Aorta (tissue), 5 donors: ENCODE results near the gene GPN1. TPM values are rescaled to one million over a fixed set of nuclear protein-coding genes. Genes with fewer than 3 reads are reported as not detected.
"Not testable (repeated sequence)": the region's sequence is repeated elsewhere in the genome, so short reads cannot be mapped to it uniquely, and the experiment has no call there.

Experiments
- ATAC-seq: fragments of 200-7000 bp; cut with Tn5 transposase; one replicate; pipeline ENCODE4 v1.9.1; 2022; ENCODE audit warnings: moderate library complexity; ENCODE audit not compliant: low FRiP score
- DNase-seq, 2 donors: peaks; one replicate each; pipeline ENCODE4 v3.0.0-alpha.2; 2020
- H3K27ac ChIP-seq, 2 donors: one replicate each; pipeline ENCODE4 v1.5.1; 2013; ENCODE audit warnings: low read length in 2 of 2, mild to moderate bottlenecking in 2 of 2, moderate library complexity in 2 of 2, control low read depth in 1 of 2, inconsistent platforms in 1 of 2, low read depth in 1 of 2
- H3K27me3 ChIP-seq, 2 donors: one replicate each; pipeline ENCODE4 v1.6.1; 2013; ENCODE audit warnings: control low read depth in 1 of 2, low read length in 1 of 2, mild to moderate bottlenecking in 1 of 2, moderate library complexity in 1 of 2; ENCODE audit not compliant: insufficient read depth in 2 of 2, control insufficient read depth in 1 of 2
- H3K36me3 ChIP-seq, 2 donors: one replicate each; pipeline ENCODE4 v1.6.1; 2013; ENCODE audit warnings: control low read depth in 1 of 2, low read length in 1 of 2, mild to moderate bottlenecking in 1 of 2; ENCODE audit not compliant: insufficient read depth in 2 of 2, control insufficient read depth in 1 of 2
- H3K4me1 ChIP-seq, 2 donors: one replicate each; pipeline ENCODE4 v1.6.1; 2013; ENCODE audit warnings: low read length in 2 of 2, control low read depth in 1 of 2, mild to moderate bottlenecking in 1 of 2, moderate library complexity in 1 of 2; ENCODE audit not compliant: insufficient read depth in 2 of 2, control insufficient read depth in 1 of 2
- H3K4me3 ChIP-seq, 2 donors: one replicate each; pipeline ENCODE4 v1.5.1; 2013; ENCODE audit warnings: low read length in 2 of 2, control low read depth in 1 of 2, mild to moderate bottlenecking in 1 of 2
- H3K9me3 ChIP-seq: one replicate; pipeline ENCODE4 v1.6.1; 2013; ENCODE audit warnings: mild to moderate bottlenecking, low read length; ENCODE audit not compliant: control insufficient read depth
- WGBS, 2 donors: extraction: QIAGEN DNeasy Blood & Tissue Kit; methylation state at CpG; one replicate each; pipeline ENCODE4 v1.1.7; 2013; 5-methylcytosine and 5-hydroxymethylcytosine counted together
- intact Hi-C, 2 donors: fragments of 100-400 bp; cut with DNase I; formaldehyde crosslinking; loops; one replicate each; pipeline versions ENCODE4 v1.14.2 to v1.15.0; 2022
- polyA plus RNA-seq, 2 donors: library from polyadenylated mRNA; stranded (reverse); fragments of 200-250 nt; gene quantifications; one replicate each; pipeline ENCODE4 v1.2.3, GENCODE V29; 2013
- total RNA-seq, 2 donors: library from RNA; stranded (reverse); fragmentation: NEBNext Ultra II Directional; extraction: Animal tissue kit (Norgen Biotek cat#: 25700); gene quantifications; one replicate each; pipeline ENCODE4 v1.2.1, GENCODE V29; 2021
- donor health status: healthy with polysubstance abuse.
- donor health status: Bipolar disorder and iron deficiency.
- donor health status: DM: no; HTN: no; CAD: no.
- donor health status: DM: no; HTN: no; CAD: no.
- donor health status: DM: yes; HTN: yes; CAD: no.

Gene GPN1
- total and polyA plus RNA-seq, 4 donors: 16.4 to 24.8 (median 21.2) TPM

- no peaks in the 10 kb centered on the region for H3K9me3 ChIP-seq
- H3K36me3 ChIP-seq: no peaks in the 10 kb centered on the region
- DNase-seq: no peak
- H3K4me1 ChIP-seq: peaks cover 0 to 3% of the 10 kb centered on the region in 2 donors
- H3K4me3 ChIP-seq: no peak overlapping the region
- H3K27me3 ChIP-seq: no peaks in the 10 kb centered on the region
- intact Hi-C loops: loop anchor here in 1 of 2 donors (10.0 kb wide), 1 partner anchor 94 kb away; the partner anchor contains the start of genes FNDC4 and GCKR
- 96 to 99% methylated on average over 2 of the region's 2 CpGs for WGBS, 2 donors
- no peak for ATAC-seq
- H3K27ac ChIP-seq: no peak overlapping the region
Observed at GRCh38 chr2:27588308-27588707, 40.5 kb upstream of the GPN1 start.

GRCh38 chr2:27591745-27592144 lies 37.1 kb upstream of the GPN1 start:
- intact Hi-C loops: no loop called here

DNA sequence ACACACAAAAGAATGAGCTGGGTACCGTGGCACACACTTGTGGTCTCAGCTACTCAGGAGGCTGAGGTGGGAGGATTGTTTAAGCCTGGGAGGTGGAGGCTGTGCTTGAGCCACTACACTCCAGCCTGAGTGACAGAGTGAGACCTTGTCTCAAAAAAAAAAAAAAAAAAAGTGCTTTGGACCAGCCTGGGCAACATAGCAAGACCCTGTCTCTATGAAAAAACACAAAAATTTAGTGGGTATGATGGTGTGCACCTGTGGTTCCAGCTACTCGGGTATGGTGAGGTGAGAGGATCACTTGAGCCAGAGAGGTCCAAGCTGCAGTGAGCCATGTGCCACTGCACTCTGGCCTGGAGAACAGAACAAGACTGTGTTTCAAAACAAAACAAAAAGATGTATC lies 35.6 kb upstream of the GPN1 start:
- H3K4me3 ChIP-seq: no peak overlapping the region
- no peaks in the 10 kb centered on the region for H3K4me1 ChIP-seq
- no peaks in the 10 kb centered on the region for H3K27me3 ChIP-seq
- H3K9me3 ChIP-seq: no peaks in the 10 kb centered on the region
- H3K27ac ChIP-seq: no peak overlapping the region
- WGBS, 2 donors: 97 to 98% methylated on average over 2 of the region's 2 CpGs
- H3K36me3 ChIP-seq: no peaks in the 10 kb centered on the region
- DNase-seq (no peak), ATAC-seq (no peak)
- intact Hi-C loops: no loop called here

More at GRCh38 chr2:27591745-27592144, 37.1 kb upstream of the GPN1 start:
- no peaks in the 10 kb centered on the region for H3K9me3 ChIP-seq
- ATAC-seq (no peak), DNase-seq (no peak)
- no peak overlapping the region for H3K27ac ChIP-seq
- no peaks in the 10 kb centered on the region for H3K27me3 ChIP-seq
- H3K36me3 ChIP-seq: no peaks in the 10 kb centered on the region
- 65 to 71% methylated on average over 3 of the region's 3 CpGs for WGBS, 2 donors
- no peaks in the 10 kb centered on the region for H3K4me1 ChIP-seq
- no peak overlapping the region for H3K4me3 ChIP-seq

DNA sequence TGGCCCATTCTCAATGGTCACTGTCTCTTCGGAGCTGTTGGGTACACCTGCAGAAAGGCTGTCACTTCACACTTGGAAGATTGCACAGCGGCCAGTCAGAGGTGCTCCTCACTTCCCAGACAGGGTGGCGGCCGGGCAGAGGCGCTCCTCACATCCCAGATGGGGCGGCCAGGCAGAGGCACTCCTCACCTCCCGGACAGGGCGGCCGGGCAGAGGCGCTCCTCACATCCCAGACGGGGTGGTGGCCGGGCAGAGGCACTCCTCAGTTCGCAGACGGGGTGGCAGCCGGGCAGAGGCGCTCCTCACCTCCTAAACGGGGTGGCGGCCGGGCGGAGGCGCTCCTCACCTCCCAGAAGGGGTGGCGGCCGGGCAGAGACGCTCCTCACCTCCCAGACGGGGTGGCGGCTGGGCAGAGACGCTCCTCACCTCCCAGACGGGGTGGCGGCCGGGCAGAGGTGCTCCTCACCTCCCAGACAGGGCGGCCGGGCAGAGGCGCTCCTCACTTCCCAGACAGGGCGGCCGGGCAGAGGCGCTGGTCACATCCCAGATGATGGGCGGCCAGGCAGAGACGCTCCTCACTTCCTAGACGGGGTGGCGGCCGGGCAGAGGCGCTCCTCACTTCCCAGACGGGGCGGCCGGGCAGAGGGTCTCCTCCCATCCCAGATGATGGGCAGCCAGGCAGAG lies 34.7 kb upstream of the GPN1 start:
- WGBS, 2 donors: 97 to 98% methylated on average over 45 of the region's 45 CpGs
- H3K27me3 ChIP-seq, H3K27ac ChIP-seq, H3K4me3 ChIP-seq, ATAC-seq, H3K9me3 ChIP-seq, H3K36me3 ChIP-seq, intact Hi-C loops, DNase-seq, H3K4me1 ChIP-seq: not testable (repeated sequence)

DNA sequence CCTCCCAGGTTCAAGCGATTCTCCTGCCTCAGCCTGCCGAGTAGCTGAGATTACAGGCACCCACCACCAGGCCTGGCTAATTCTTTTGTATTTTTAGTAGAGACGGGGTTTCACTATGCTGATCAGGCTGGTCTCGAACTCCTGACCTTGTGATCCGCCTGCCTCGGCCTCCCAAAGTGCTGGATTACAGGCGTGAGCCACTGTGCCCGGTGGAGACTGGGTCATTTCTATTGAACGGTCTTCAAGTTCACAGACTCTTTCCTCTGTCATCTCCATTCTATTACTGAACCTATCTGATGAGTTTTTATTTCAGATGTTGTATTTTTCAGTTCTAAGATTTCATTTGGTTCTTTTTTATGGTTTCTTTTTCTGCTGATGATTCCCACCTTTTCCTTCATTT lies 33.4 kb upstream of the GPN1 start:
- H3K27ac ChIP-seq, H3K27me3 ChIP-seq, intact Hi-C loops, H3K4me1 ChIP-seq, DNase-seq, H3K4me3 ChIP-seq, ATAC-seq, H3K36me3 ChIP-seq, H3K9me3 ChIP-seq: not testable (repeated sequence)
- WGBS, 2 donors: 98% methylated on average over 9 of the region's 9 CpGs

GRCh38 chr2:27596627-27597026 lies 32.2 kb upstream of the GPN1 start:
- WGBS, 2 donors: 97% methylated on average over 1 of the region's 1 CpG
- Histone ChIP-seq H3K36me3 (peaks cover 0 to 4% of the 10 kb centered on the region in 2 donors), H3K4me3 (no peak overlapping the region), H3K27ac (no peak overlapping the region), H3K9me3 (no peaks in the 10 kb centered on the region), H3K4me1 (no peaks in the 10 kb centered on the region), H3K27me3 (no peaks in the 10 kb centered on the region)
- intact Hi-C loops: no loop called here
- ATAC-seq (no peak), DNase-seq (no peak)

GRCh38 chr2:27606611-27607010 lies 22.2 kb upstream of the GPN1 start:
- Histone ChIP-seq H3K27me3 (no peaks in the 10 kb centered on the region), H3K4me3 (no peak overlapping the region), H3K27ac (no peak overlapping the region), H3K36me3 (peaks cover 4 to 9% of the 10 kb centered on the region in 2 donors), H3K4me1 (no peaks in the 10 kb centered on the region), H3K9me3 (no peaks in the 10 kb centered on the region)
- 75 to 83% methylated on average over 2 of the region's 2 CpGs for WGBS, 2 donors
- DNase-seq (no peak), ATAC-seq (no peak)
- intact Hi-C loops: no loop called here

- Histone ChIP-seq H3K36me3 (peaks cover 9 to 10% of the 10 kb centered on the region in 2 donors), H3K27ac (no peak overlapping the region), H3K4me3 (no peak overlapping the region), H3K9me3 (no peaks in the 10 kb centered on the region), H3K27me3 (no peaks in the 10 kb centered on the region), H3K4me1 (no peaks in the 10 kb centered on the region)
- ATAC-seq: no peak
- intact Hi-C loops: no loop called here
- WGBS, 2 donors: 92 to 97% methylated on average over 2 of the region's 2 CpGs
- no peak for DNase-seq
Observed at GRCh38 chr2:27613985-27614384, 14.9 kb upstream of the GPN1 start.

- Histone ChIP-seq H3K4me1 (no peaks in the 10 kb centered on the region), H3K4me3 (no peak overlapping the region), H3K27ac (no peak overlapping the region), H3K36me3 (peaks cover 6 to 9% of the 10 kb centered on the region in 2 donors), H3K9me3 (no peaks in the 10 kb centered on the region), H3K27me3 (no peaks in the 10 kb centered on the region)
- ATAC-seq (no peak), DNase-seq (no peak)
- WGBS, 2 donors: 93 to 94% methylated on average over 3 of the region's 3 CpGs
- intact Hi-C loops: no loop called here
Observed at GRCh38 chr2:27615316-27615715, 13.5 kb upstream of the GPN1 start.
